Activated naive CD8-positive, alpha-beta T cell treated with anti-CD3 and anti-CD28 coated beads, Interleukin-2, amount 50 U/mL, for 16 hours (primary cell): ENCODE measurements around the gene TJAP1.
"Not testable (repeated sequence)": the region's sequence is repeated elsewhere in the genome, so short reads cannot be mapped to it uniquely, and the experiment has no call there.

ENCODE experiments used
- DNase-seq: peaks from one replicate; pipeline ENCODE4 v3.0.0-alpha.2; 2020; ENCODE audit warnings: low read depth, low spot score

The TJAP1 gene

DNA sequence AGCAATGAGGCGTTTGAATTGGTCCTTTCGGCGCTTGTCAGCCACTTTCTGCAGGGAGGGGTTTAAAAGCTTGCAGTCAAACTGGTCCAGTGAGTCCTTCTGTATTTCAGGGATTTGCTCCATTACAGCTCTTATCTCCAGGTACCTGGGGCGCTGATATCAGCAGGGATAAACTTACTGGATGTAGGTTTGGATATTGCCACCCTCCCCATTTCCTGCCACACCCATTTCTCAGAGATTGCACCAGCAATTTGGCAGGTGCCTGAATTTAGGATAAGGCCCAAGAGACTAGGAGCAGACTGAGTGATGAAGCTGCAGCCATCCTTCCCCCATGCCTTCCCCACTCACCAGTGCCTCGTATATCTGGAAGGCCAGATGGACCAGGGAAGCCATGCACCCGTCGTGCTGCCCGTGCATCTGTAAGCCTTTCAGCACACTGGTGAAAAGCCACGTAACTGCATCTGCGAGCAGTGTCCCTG lies 47.2 kb downstream of the TJAP1 start:
- no peak for DNase-seq

DNA sequence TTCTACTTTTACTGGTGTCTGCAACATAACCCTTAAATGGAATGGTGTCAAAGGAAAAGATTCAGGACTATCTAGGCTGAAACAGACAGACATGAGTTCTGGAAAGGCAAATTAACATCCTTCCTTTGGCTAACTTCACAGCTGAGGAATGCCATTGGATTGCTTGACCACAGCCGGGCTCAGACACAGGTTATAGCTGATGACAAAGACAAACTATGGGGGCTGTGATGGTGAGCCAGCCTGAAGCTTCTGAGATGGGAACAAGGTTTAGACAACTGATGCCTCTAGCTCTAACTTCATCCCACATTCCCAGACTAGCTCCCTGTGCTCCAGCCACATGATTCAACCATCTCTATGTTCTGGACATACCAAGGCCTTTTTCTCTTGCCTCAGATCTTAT lies 54.8 kb downstream of the TJAP1 start:
- DNase-seq, result no peak

DNA sequence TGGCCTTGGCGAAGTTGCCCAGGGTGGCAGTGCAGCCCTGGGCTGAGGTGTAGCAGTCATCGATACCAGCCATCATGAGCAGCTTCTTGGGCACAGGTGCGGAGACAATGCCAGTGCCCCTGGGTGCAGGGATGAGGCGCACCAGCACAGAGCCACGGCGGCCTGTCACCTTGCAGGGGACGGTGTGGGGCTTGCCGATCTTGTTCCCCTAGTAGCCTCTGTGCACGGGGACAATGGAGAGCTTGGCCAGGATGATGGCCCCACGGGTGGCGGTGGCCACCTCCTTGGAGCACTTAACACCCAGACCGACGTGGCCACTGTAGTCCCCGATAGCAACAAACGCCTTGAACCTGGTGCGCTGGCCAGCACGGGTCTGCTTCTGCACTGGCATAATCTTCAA lies 61.6 kb downstream of the TJAP1 start:
- DNase-seq, result not testable (repeated sequence)

DNA sequence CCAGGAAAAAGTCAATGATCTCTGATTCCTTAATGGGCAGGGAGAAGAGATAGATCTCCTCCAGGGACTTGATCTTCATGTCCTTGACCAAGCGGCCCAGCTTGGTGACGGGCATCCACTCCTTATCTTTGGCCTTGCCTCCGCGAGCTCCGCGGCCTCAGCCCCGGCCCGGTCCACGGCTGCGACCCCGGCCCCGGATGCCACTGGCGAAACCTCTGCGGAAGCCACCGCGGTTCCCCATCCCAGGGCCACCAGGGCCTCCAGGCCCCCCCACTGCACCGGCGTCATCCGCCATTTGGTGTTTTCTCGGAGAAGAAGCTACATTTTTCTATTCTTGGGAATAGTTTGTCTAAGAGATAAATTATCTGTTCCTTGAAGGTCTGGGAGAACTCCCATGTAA lies 62.0 kb downstream of the TJAP1 start:
- not testable (repeated sequence) for DNase-seq

DNA sequence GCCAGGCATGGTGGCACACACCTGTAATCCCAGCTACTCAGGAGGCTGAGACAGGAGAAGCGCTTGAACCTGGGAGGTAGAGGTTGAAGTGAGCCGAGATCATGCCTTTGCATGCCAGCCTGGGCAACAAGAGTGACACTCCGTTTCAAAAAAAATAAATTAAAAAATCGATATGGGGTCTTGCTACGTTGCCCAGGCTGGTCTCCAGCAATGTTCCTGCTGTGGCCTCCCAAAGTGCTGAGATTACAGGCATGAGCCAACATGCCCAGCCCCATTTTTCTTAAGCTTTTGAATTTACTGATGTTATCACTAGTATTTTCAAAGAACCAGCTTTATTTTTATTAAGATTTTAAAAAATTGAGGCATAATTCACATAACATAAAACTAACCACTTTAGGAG lies 63.1 kb downstream of the TJAP1 start:
- DNase-seq, result no peak

DNA sequence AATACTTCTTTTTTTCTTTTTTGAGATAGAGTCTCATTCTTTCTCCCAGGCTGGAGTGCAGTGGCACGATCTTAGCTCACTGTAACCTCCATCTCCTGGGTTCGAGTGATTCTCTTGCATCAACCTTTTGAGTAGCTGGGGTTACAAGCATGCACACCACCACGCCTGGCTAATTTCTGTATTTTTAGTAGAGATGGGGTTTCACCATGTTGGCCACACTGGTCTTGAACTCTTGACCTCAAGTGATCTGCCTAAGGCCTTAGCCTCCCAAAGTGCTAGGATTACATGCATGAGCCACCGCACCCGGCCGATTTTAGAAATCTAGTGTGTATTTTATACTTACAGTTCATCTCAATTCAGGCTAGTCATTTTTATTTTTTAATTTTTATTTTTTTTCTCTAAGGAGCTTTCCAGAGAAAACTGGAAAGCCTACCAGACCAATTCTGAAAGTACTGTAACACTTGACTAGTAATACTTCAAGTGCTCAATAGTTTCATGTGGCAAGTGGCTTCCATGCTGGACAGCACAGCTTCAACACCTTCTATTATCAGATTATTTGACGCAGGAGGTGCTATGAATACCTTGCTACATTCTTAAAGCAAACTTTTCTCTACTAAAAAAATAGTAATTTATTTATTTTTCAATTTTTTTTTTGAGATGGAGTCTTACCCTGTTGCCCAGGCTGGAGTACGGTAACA lies 64.6 kb downstream of the TJAP1 start:
- DNase-seq, result no peak

DNA sequence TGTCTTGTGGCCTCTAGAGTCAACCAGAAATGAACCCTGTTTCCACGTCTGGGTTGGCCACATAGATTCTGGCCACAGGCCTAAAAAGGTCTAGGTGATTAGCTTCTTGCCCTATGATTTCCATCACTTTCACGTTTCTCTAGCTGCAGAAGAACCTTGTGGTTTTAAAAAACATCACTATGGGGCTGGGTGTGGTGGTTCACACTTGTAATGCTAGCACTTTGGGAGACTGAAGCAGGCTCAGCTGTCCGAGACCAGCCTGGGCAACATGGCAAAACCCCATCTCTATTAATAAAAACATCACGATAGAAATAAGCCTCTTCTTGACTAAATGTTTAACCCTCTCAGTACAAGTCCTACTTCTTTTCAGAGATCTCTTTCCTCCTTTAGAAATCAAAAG lies 67.1 kb downstream of the TJAP1 start:
- no peak for DNase-seq

DNA sequence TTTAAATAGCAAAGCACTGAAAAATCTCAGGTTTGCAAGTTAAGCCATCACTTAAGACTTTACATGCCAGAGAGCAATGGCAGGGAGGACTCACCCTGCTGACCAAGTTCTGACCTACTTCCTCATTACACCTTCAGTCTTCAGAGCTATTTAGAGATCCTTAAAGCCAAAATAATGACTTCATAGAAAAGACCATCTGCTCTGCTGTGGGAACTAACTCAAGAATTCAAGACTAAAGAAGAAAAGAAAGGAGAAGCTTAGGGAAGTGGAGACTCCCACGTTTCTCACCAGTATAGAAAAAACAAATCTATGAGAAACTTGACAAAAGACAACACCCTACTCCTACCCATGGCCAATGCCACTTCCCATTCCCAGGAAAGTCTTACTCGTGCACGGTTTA lies 69.9 kb downstream of the TJAP1 start:
- no peak for DNase-seq
